GM12878 (cell line): Measurements from ENCODE around the gene DMRT2. TPM values are rescaled to one million over a fixed set of nuclear protein-coding genes. Genes with fewer than 3 reads are reported as not detected.

Experiments
- ATAC-seq: fragments of 200-7000 bp; cut with Tn5 transposase; 3 replicates; pipeline ENCODE4 v1.9.1; 2020; ENCODE audit warnings: mild to moderate bottlenecking, moderate library complexity
- BruUV-seq: library from RNA; stranded (reverse); fragments of 400-500 nt; replicated peaks from 2 replicates; lab custom pipeline; 2021; lab: Mats Ljungman, UMichigan
- CTCF ChIA-PET: fragments of 300-600 bp; sonication (Branson Sonifier 250); formaldehyde crosslinking; extraction: SDS; loops from one replicate; lab custom pipeline; 2021; ENCODE audit warnings: inconsistent platforms; lab: Yijun Ruan, JAX
- POLR2A ChIA-PET: fragments of 350-600 bp; formaldehyde crosslinking; extraction: SDS; loops from one replicate; lab custom pipeline; 2021; ENCODE audit warnings: inconsistent platforms; lab: Charles Lee
- RAD21 ChIA-PET: fragments of 300-600 bp; sonication (Branson Sonifier 250); formaldehyde crosslinking; loops from one replicate; lab custom pipeline; 2023; ENCODE audit warnings: antibody characterized with exemption; ENCODE audit not compliant: unreplicated experiment; lab: Charles Lee
- SMC1A ChIA-PET: fragments of 300-600 bp; sonication (Branson Sonifier 250); formaldehyde crosslinking; loops from one replicate; lab custom pipeline; 2023; ENCODE audit not compliant: unreplicated experiment, uncharacterized antibody; lab: Charles Lee
- DNase-seq: peaks from one replicate; pipeline ENCODE4 v3.0.0-alpha.2; 2011; ENCODE audit warnings: low read depth, low spot score
- FAIRE-seq: peaks from 3 replicates; lab custom pipeline; 2011; peaks lifted over from hg19 to GRCh38; lab: Jason Lieb, UNC
- H2AFZ ChIP-seq: 2 replicates; pipeline ENCODE4 v1.6.0; 2011; ENCODE audit warnings: low read depth, low read length, control low read depth; ENCODE audit not compliant: control insufficient read depth
- H3K27ac ChIP-seq: 2 replicates; pipeline ENCODE4 v1.5.1; 2011; ENCODE audit warnings: control low read depth; ENCODE audit not compliant: control insufficient read depth, insufficient read depth
- H3K27me3 ChIP-seq, 2 experiments: replicated peaks in 1 of 2; 2 replicates each; pipeline versions ENCODE4 v1.6.0 to v1.6.1; 2011; ENCODE audit warnings: low read length in 1 of 2; ENCODE audit not compliant: control insufficient read depth in 2 of 2, insufficient read depth in 2 of 2
- H3K36me3 ChIP-seq, 2 experiments: 2 replicates each; pipeline ENCODE4 v1.5.1; 2011; ENCODE audit warnings: low read length in 1 of 2; ENCODE audit not compliant: control insufficient read depth in 2 of 2, insufficient read depth in 2 of 2
- H3K4me1 ChIP-seq: 2 replicates; pipeline ENCODE4 v1.6.1; 2011; ENCODE audit warnings: mild to moderate bottlenecking, low read length, moderate library complexity, mixed read lengths; ENCODE audit not compliant: control insufficient read depth, insufficient read depth
- H3K4me2 ChIP-seq: 2 replicates; pipeline ENCODE4 v1.6.0; 2011; ENCODE audit warnings: control low read depth; ENCODE audit not compliant: control insufficient read depth, insufficient read depth
- H3K4me3 ChIP-seq: fragments of 200-600 bp; sonication (generic); 2 replicates; pipeline ENCODE4 v1.5.1; 2016
- H3K79me2 ChIP-seq: 2 replicates; pipeline ENCODE4 v1.6.0; 2011; ENCODE audit warnings: low read length; ENCODE audit not compliant: control insufficient read depth, insufficient read depth
- H3K9ac ChIP-seq: 2 replicates; pipeline ENCODE4 v1.8.0; 2011; ENCODE audit warnings: low read length, control low read depth, mixed read lengths; ENCODE audit not compliant: control insufficient read depth, insufficient read depth
- H3K9me3 ChIP-seq: replicated peaks from 3 replicates; pipeline ENCODE4 v1.5.1; 2011; ENCODE audit warnings: mild to moderate bottlenecking, low read length; ENCODE audit not compliant: control insufficient read depth, insufficient read depth
- H4K20me1 ChIP-seq: 2 replicates; pipeline ENCODE4 v1.6.0; 2011; ENCODE audit not compliant: control insufficient read depth, insufficient read depth
- BHLHE40 ChIP-seq, 2 experiments: fragments of 450-650 bp in 1 of 2; IDR thresholded peaks; 2 replicates each; pipeline ENCODE4 v1.6.1; 2011 to 2017; ENCODE audit warnings: low read depth in 2 of 2, borderline replicate concordance in 1 of 2, improper control_type of control experiment in 1 of 2, low read length in 1 of 2, mild to moderate bottlenecking in 1 of 2
- EZH2 ChIP-seq: IDR thresholded peaks from 2 replicates; pipeline ENCODE4 v1.6.1; 2012; ENCODE audit warnings: low read depth, mild to moderate bottlenecking, control low read depth, inconsistent platforms, low read length, borderline replicate concordance; ENCODE audit not compliant: control insufficient read depth
- IKZF1 ChIP-seq: fragments of 450-650 bp; conservative IDR thresholded peaks from 2 replicates; pipeline ENCODE4 v1.6.1; 2017; ENCODE audit warnings: antibody characterized with exemption, mild to moderate bottlenecking
- KDM1A ChIP-seq: fragments of 200-600 bp; sonication (generic); IDR thresholded peaks from 2 replicates; pipeline ENCODE4 v1.6.1; 2016; ENCODE audit warnings: borderline replicate concordance
- ZBTB33 ChIP-seq: fragments of 450-650 bp; IDR thresholded peaks from 2 replicates; pipeline ENCODE4 v1.6.1; 2017; ENCODE audit warnings: mild to moderate bottlenecking
- ZNF687 ChIP-seq: fragments of 450-650 bp; IDR thresholded peaks from 2 replicates; pipeline ENCODE4 v1.6.1; 2017; ENCODE audit warnings: mild to moderate bottlenecking, moderate library complexity
- WGBS: methylation state at CpG from one replicate; pipeline ENCODE4 v1.1.6; 2016; ENCODE audit warnings: low lambda C conversion rate; ENCODE audit not compliant: insufficient replicate concordance, insufficient coverage; ENCODE audit errors: missing lambda C conversion rate; 5-methylcytosine and 5-hydroxymethylcytosine counted together
- in situ Hi-C: fragments of 300-500 bp; cut with MboI; formaldehyde crosslinking; loops from 9 replicates; pipeline ENCODE4 v1.14.3; 2018; ENCODE audit warnings: mixed read lengths
- intact Hi-C: fragments of 100-400 bp; cut with micrococcal nuclease; formaldehyde crosslinking; loops from one replicate; pipeline ENCODE4 v1.14.2; 2022; ENCODE audit not compliant: unreplicated experiment
- polyA plus RNA-seq, 11 experiments: library from polyadenylated mRNA; depleted of rRNA in 4 of 11; unstranded in 6 of 11; stranded (reverse) in 5 of 11; fragments of >200 nt; fragmentation: Nextera tagmentation in 4 of 11; fragmentation: Illumina TruSeq in 1 of 11; extraction: Ambion mirVana in 4 of 11; extraction: Trizol in 1 of 11; gene quantifications; 1 replicate in 1 of 11; 2 replicates in 10 of 11; pipeline versions ENCODE4 v1.2.1 to v1.2.3, GENCODE V29; 2011 to 2016; ENCODE audit warnings: inconsistent platforms in 2 of 11, missing spikeins in 2 of 11, low read depth in 1 of 11
- total RNA-seq, 4 experiments: library from RNA; depleted of rRNA in 3 of 4; stranded (reverse); fragments of >200 nt in 3 of 4; fragmentation: Illumina TruSeq in 1 of 4; extraction: Trizol in 1 of 4; gene quantifications; 2 replicates each; pipeline versions ENCODE4 v1.2.1 to v1.2.3, GENCODE V29; 2013 to 2021

The DMRT2 gene
- total and polyA plus RNA-seq, 10 of the 15 experiments (the other 5 are each of a cell fraction or from before 2014, with no cell fraction given) = 0.08 to 50.2 (median 0.69) TPM

GRCh38 chr9:1047591-1048230, 2.4 kb upstream of the DMRT2 start:
- no peak for FAIRE-seq
- BruUV-seq = no TSS peak
- peak overlapping the region; percentile 89 for H3K4me2 ChIP-seq
- POLR2A ChIA-PET = interaction anchor here (0.8 to 2.0 kb wide), 5 partner anchors 10 to 406 kb away, joined by 3 to 6 read pairs (median 3); no protein-coding TSS in a partner anchor
- in situ Hi-C loops = no loop called here
- TF ChIP-seq KDM1A = no peak
- TF ChIP-seq ZNF687 = peak; percentile 78
- no peak for TF ChIP-seq EZH2
- TF ChIP-seq ZBTB33 = no peak
- peak; percentile 22; the same call in 1 of the 2 replicates for TF ChIP-seq IKZF1
- TF ChIP-seq BHLHE40 (IDR thresholded peaks at IDR 0.05; ENCODE audit: borderline replicate concordance in 1 of 2, low read depth in 2 of 2, low read length in 1 of 2) = peak in 1 of 2 experiments; percentile 53; a peak in 1 of 4 replicates
- TF ChIP-seq, all 136 proteins: peak for 3
- intact Hi-C loops = no loop called here
- ChIA-PET RAD21 (interaction anchor here (1.1 to 2.6 kb wide), 8 partner anchors 10 to 824 kb away, joined by 3 to 11 read pairs (median 4); no protein-coding TSS in a partner anchor), CTCF (interaction anchor here (1.0 to 3.8 kb wide), 3 partner anchors 10 to 38 kb away, joined by 3 to 14 read pairs (median 5); no protein-coding TSS in a partner anchor), SMC1A (interaction anchor here (0.6 to 2.5 kb wide), 14 partner anchors 10 to 1084 kb away, joined by 3 to 17 read pairs (median 4); no protein-coding TSS in a partner anchor)
- peaks cover 3% of the 10 kb centered on the region; the same call in 2 of the 3 replicates for H3K9me3 ChIP-seq
- WGBS = 25% methylated on average over 22 of the region's 23 CpGs
- H2AFZ ChIP-seq = peak overlapping the region; percentile 33
- no peaks in the 10 kb centered on the region for H4K20me1 ChIP-seq
- no peaks in the 10 kb centered on the region for H3K4me1 ChIP-seq
- H3K79me2 ChIP-seq = no peaks in the 10 kb centered on the region
- ATAC-seq = peak; percentile 11
- H3K36me3 ChIP-seq = no peaks in the 10 kb centered on the region
- H3K27ac ChIP-seq = no peak overlapping the region
- no peak for DNase-seq
- peaks cover 13 to 41% of the 10 kb centered on the region in 2 experiments for H3K27me3 ChIP-seq
- no peak overlapping the region for H3K9ac ChIP-seq
- H3K4me3 ChIP-seq = peak overlapping the region; percentile 43; the same call in 1 of the 2 replicates
